ENCODE data around the gene PKP4.
A peak's percentile ranks its signal among the peaks of the same experiment; 100 is the strongest.

PKP4 gene

DNA sequence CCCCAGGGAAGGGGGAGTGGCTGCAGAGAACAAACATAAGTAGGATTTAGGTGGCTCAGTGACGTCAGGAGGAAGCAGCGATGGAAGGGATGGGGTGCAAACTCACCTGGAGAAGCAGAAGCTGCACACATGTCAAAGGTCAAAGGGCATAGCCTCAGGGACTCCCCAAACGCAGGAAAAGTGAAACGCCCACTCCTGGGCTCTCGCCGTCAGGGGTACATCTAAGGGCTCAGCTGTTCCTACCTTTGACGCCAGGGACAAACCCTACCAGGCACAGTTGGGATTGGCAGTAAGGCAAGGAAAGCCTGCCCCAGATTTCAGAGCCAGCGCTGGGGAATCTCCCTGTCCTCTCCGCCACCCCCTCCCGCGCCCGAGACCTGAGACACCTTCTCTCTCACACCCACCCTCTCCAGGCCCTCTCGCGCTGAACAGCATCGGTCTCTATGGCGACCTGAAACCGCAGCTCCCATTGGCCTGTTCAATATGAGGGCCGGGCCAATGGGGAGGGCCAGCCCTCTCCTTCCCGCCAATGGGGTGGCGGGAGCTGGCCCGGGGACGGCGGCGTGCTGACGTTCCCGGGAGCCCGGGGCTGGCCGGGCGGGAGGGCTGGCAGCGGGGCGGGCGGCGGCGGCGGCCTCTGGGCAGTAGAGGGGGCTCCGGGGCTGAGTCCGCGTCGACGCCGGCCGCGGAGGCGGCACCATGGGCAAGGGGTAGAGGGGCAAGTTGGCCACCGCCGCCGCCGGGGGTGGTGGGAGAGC lies at the start of gene PKP4, which contains the start of gene CCDC148:
Gene PKP4 (plus strand): TSS at position 644 of the 758 bp plus-strand sequence. CDS start 76,233 bp downstream, outside the sequence.
Gene CCDC148 (minus strand): TSS at position 445 of the 758 bp plus-strand sequence. CDS start 314 bp downstream, at position 131.
- peak within 1 kb of the TSS; percentile 78 for H3K4me3 ChIP-seq (replicated peaks; ENCODE audit: low read depth, low read length)
- no peak for TF ChIP-seq CTCF (IDR thresholded peaks at IDR 0.05; ENCODE audit: low read depth, low read length, missing control alignments)
- DNase-seq (ENCODE audit: extremely low read depth, low read depth): peak; percentile 66

GRCh38 chr2:158407031-158407430 lies 49.7 kb upstream of the PKP4 start:
- no peak overlapping the region for H3K4me3 ChIP-seq (replicated peaks; ENCODE audit: low read depth, low read length)
- no peak for TF ChIP-seq CTCF (IDR thresholded peaks at IDR 0.05; ENCODE audit: low read depth, low read length, missing control alignments)
- DNase-seq (ENCODE audit: extremely low read depth, low read depth): no peak

DNA sequence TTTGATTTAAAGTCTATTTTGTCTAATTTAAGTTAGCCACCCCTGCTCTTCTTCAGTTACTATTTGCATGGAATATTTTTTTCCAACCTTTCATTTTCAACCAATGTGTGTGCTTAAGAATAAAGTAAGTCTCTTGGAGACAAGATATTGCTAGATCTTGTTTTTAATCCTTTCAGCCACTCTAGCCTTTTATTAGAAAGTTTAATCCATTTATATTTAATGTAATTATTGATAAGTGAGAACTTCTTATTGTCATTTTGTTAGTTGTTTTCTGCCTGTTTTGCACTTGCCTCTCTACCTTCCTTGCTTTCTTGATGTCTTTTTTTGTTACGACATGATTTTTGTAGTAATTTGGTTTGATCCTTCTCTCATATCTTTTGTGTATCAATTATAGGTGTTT lies 46.6 kb upstream of the PKP4 start:
- TF ChIP-seq CTCF (IDR thresholded peaks at IDR 0.05; ENCODE audit: low read depth, low read length, missing control alignments): no peak
- no peak for DNase-seq (ENCODE audit: extremely low read depth, low read depth)
- no peak overlapping the region for H3K4me3 ChIP-seq (replicated peaks; ENCODE audit: low read depth, low read length)

GRCh38 chr2:158411748-158412147 lies 45.0 kb upstream of the PKP4 start:
- no peak for DNase-seq (ENCODE audit: extremely low read depth, low read depth)
- H3K4me3 ChIP-seq (replicated peaks; ENCODE audit: low read depth, low read length): no peak overlapping the region
- TF ChIP-seq CTCF (IDR thresholded peaks at IDR 0.05; ENCODE audit: low read depth, low read length, missing control alignments): no peak

GRCh38 chr2:158412206-158412605 lies 44.5 kb upstream of the PKP4 start:
- no peak for TF ChIP-seq CTCF (IDR thresholded peaks at IDR 0.05; ENCODE audit: low read depth, low read length, missing control alignments)
- no peak overlapping the region for H3K4me3 ChIP-seq (replicated peaks; ENCODE audit: low read depth, low read length)
- DNase-seq (ENCODE audit: extremely low read depth, low read depth): no peak

GRCh38 chr2:158413581-158413980 lies 43.2 kb upstream of the PKP4 start:
- DNase-seq (ENCODE audit: extremely low read depth, low read depth): no peak
- TF ChIP-seq CTCF (IDR thresholded peaks at IDR 0.05; ENCODE audit: low read depth, low read length, missing control alignments): no peak
- no peak overlapping the region for H3K4me3 ChIP-seq (replicated peaks; ENCODE audit: low read depth, low read length)
